Trophoblast cell (in vitro differentiated cells and primary cell): ENCODE measurements around the gene GPBP1L1.

ENCODE experiments used
- DNase-seq, 2 donors: peaks; one replicate each; pipeline ENCODE4 v3.0.0-alpha.2; 2016
- H2AFZ ChIP-seq: 2 replicates; pipeline ENCODE4 v1.6.1; 2013; ENCODE audit warnings: low read length, moderate library complexity, mild to moderate bottlenecking; ENCODE audit not compliant: insufficient read depth, poor library complexity
- H2AK5ac ChIP-seq: 2 replicates; pipeline ENCODE4 v1.6.1; 2013; ENCODE audit warnings: mild to moderate bottlenecking, low read length
- H2BK120ac ChIP-seq: 2 replicates; pipeline ENCODE4 v1.6.1; 2013; ENCODE audit warnings: low read length, mild to moderate bottlenecking, moderate library complexity; ENCODE audit not compliant: insufficient read depth, poor library complexity
- H2BK12ac ChIP-seq: 2 replicates; pipeline ENCODE4 v1.6.1; 2013; ENCODE audit warnings: mild to moderate bottlenecking, low read length, moderate library complexity
- H2BK5ac ChIP-seq: 2 replicates; pipeline ENCODE4 v1.6.1; 2013; ENCODE audit warnings: low read length, low read depth, moderate library complexity, mild to moderate bottlenecking; ENCODE audit not compliant: poor library complexity
- H3K14ac ChIP-seq: 2 replicates; pipeline ENCODE4 v1.6.1; 2013; ENCODE audit warnings: mild to moderate bottlenecking, low read length
- H3K18ac ChIP-seq: 2 replicates; pipeline ENCODE4 v1.6.1; 2013; ENCODE audit warnings: mild to moderate bottlenecking, low read length
- H3K23ac ChIP-seq: 2 replicates; pipeline ENCODE4 v1.6.1; 2013; ENCODE audit warnings: low read length
- H3K27ac ChIP-seq: 2 replicates; pipeline ENCODE4 v1.5.1; 2013; ENCODE audit warnings: low read depth, mild to moderate bottlenecking, inconsistent platforms, low read length, moderate library complexity
- H3K27me3 ChIP-seq: 2 replicates; pipeline ENCODE4 v1.6.1; 2013; ENCODE audit warnings: inconsistent platforms, mild to moderate bottlenecking, low read length, moderate library complexity; ENCODE audit not compliant: insufficient read depth
- H3K36me3 ChIP-seq, 2 experiments: 1 replicate in 1 of 2; 2 replicates in 1 of 2; pipeline ENCODE4 v1.6.1; 2013; ENCODE audit warnings: low read length in 2 of 2, mild to moderate bottlenecking in 2 of 2, moderate library complexity in 1 of 2; ENCODE audit not compliant: insufficient read depth in 2 of 2, control insufficient read depth in 1 of 2
- H3K4ac ChIP-seq: 2 replicates; pipeline ENCODE4 v1.6.1; 2013; ENCODE audit warnings: low read depth, mild to moderate bottlenecking, low read length, moderate library complexity
- H3K4me1 ChIP-seq, 2 experiments: 1 replicate in 1 of 2; 2 replicates in 1 of 2; pipeline ENCODE4 v1.6.1; 2013; ENCODE audit warnings: low read length in 2 of 2, mild to moderate bottlenecking in 2 of 2, moderate library complexity in 1 of 2; ENCODE audit not compliant: insufficient read depth in 2 of 2, control insufficient read depth in 1 of 2
- H3K4me2 ChIP-seq: 2 replicates; pipeline ENCODE4 v1.6.1; 2013; ENCODE audit warnings: inconsistent platforms, mild to moderate bottlenecking, low read length, moderate library complexity
- H3K4me3 ChIP-seq: 2 replicates; pipeline ENCODE4 v1.5.1; 2013; ENCODE audit warnings: mild to moderate bottlenecking, low read depth, low read length, inconsistent platforms
- H3K79me1 ChIP-seq: one replicate; pipeline ENCODE4 v1.6.1; 2013; ENCODE audit warnings: low read length
- H3K79me2 ChIP-seq: 2 replicates; pipeline ENCODE4 v1.6.1; 2013; ENCODE audit warnings: low read length, mild to moderate bottlenecking; ENCODE audit not compliant: control insufficient read depth, insufficient read depth, poor library complexity
- H3K9ac ChIP-seq: 2 replicates; pipeline ENCODE4 v1.6.1; 2013; ENCODE audit warnings: mild to moderate bottlenecking, low read length
- H3K9me3 ChIP-seq: 2 replicates; pipeline ENCODE4 v1.6.1; 2013; ENCODE audit warnings: low read depth, mild to moderate bottlenecking, control low read depth, inconsistent platforms, low read length; ENCODE audit not compliant: insufficient read depth
- H4K12ac ChIP-seq: 2 replicates; pipeline ENCODE4 v1.6.1; 2013; ENCODE audit warnings: low read depth, mild to moderate bottlenecking, low read length, moderate library complexity
- H4K8ac ChIP-seq: 2 replicates; pipeline ENCODE4 v1.6.1; 2013; ENCODE audit warnings: low read depth, mild to moderate bottlenecking, low read length, moderate library complexity
- H4K91ac ChIP-seq: one replicate; pipeline ENCODE4 v1.6.1; 2013; ENCODE audit warnings: low read depth, mild to moderate bottlenecking, low read length, moderate library complexity
- WGBS: extraction: QIAGEN DNeasy Blood & Tissue Kit; methylation state at CpG from one replicate; pipeline ENCODE4 v1.1.7; 2013; ENCODE audit warnings: missing lambda C conversion rate; ENCODE audit not compliant: insufficient read length, insufficient coverage; ENCODE audit errors: extremely low coverage; 5-methylcytosine and 5-hydroxymethylcytosine counted together

GPBP1L1 gene

GRCh38 chr1:45647248-45648021 is 38.9 kb downstream of the GPBP1L1 start:
- WGBS: no CpG with 5 or more reads among the region's 9 CpGs

DNA sequence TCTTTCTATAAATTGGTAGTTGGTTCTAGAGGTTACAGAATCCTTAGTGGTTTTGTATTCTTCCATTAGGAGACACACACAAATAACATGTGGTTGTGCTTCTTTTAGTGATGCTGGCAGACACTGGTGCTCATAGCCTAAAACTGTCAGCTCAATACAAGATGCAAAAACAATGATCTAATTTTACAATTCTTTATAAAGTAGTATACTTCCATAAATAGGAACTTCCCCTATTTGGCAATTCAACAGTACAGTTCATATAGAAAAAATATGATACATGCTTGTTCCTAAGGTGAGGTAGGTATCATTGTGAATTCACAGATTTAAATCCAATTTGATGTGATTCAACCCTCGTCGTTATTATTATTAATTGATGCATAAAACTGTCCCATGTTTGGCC is 41.7 kb downstream of the GPBP1L1 start:
- no peak overlapping the region for H3K9ac ChIP-seq
- H3K27me3 ChIP-seq: no peaks in the 10 kb centered on the region
- no peak overlapping the region for H3K4ac ChIP-seq
- H4K12ac ChIP-seq: no peak overlapping the region
- peaks cover 2% of the 10 kb centered on the region for H3K79me1 ChIP-seq
- H3K23ac ChIP-seq: no peak overlapping the region
- no peak overlapping the region for H3K4me2 ChIP-seq
- no peaks in the 10 kb centered on the region for H3K79me2 ChIP-seq
- H3K9me3 ChIP-seq: no peaks in the 10 kb centered on the region
- no peak overlapping the region for H4K91ac ChIP-seq
- no peak overlapping the region for H4K8ac ChIP-seq
- no peak overlapping the region for H3K27ac ChIP-seq
- H2BK5ac ChIP-seq: no peak overlapping the region
- no peak overlapping the region for H3K4me3 ChIP-seq
- H2BK120ac ChIP-seq: no peak overlapping the region
- no peak overlapping the region for H2AK5ac ChIP-seq
- H2BK12ac ChIP-seq: no peak overlapping the region
- peaks cover 19 to 36% of the 10 kb centered on the region in 2 experiments for H3K36me3 ChIP-seq
- peaks cover 5 to 6% of the 10 kb centered on the region in 2 experiments for H3K4me1 ChIP-seq
- H2AFZ ChIP-seq: no peak overlapping the region
- WGBS: no CpG with 5 or more reads among the region's 2 CpGs
- H3K18ac ChIP-seq: no peak overlapping the region
- no peak for DNase-seq
- no peak overlapping the region for H3K14ac ChIP-seq

More at GRCh38 chr1:45647248-45648021, 38.9 kb downstream of the GPBP1L1 start:
- peak overlapping the region; percentile 28 for H3K14ac ChIP-seq
- no peak overlapping the region for H3K4me3 ChIP-seq
- H3K9ac ChIP-seq: no peak overlapping the region
- H3K23ac ChIP-seq: no peak overlapping the region
- peak overlapping the region; percentile 11 for H2BK120ac ChIP-seq
- peak overlapping the region; percentile 54 for H4K8ac ChIP-seq
- no peaks in the 10 kb centered on the region for H3K79me2 ChIP-seq
- no peaks in the 10 kb centered on the region for H3K27me3 ChIP-seq
- H3K9me3 ChIP-seq: no peaks in the 10 kb centered on the region
- peak overlapping the region; percentile 35 for H3K4me2 ChIP-seq
- H3K4ac ChIP-seq: no peak overlapping the region
- H3K4me1 ChIP-seq: peaks cover 5 to 6% of the 10 kb centered on the region in 2 experiments
- H3K36me3 ChIP-seq: peaks cover 12 to 25% of the 10 kb centered on the region in 2 experiments
- DNase-seq: no peak
- H2AK5ac ChIP-seq: no peak overlapping the region
- no peak overlapping the region for H4K91ac ChIP-seq
- H3K27ac ChIP-seq: peak overlapping the region; percentile 55
- H2BK5ac ChIP-seq: peak overlapping the region; percentile 46
- peak overlapping the region; percentile 67 for H3K18ac ChIP-seq
- peak overlapping the region; percentile 8 for H2BK12ac ChIP-seq
- H4K12ac ChIP-seq: peak overlapping the region; percentile 31
- H2AFZ ChIP-seq: no peak overlapping the region
- peaks cover 2% of the 10 kb centered on the region for H3K79me1 ChIP-seq

- no peak overlapping the region for H3K27ac ChIP-seq
These were observed 42.4 kb downstream of the GPBP1L1 start for GRCh38 chr1:45643978-45644377.

GRCh38 chr1:45643321-45643720 is 43.0 kb downstream of the GPBP1L1 start:
- peaks cover 24 to 40% of the 10 kb centered on the region in 2 experiments for H3K36me3 ChIP-seq
- no peak overlapping the region for H3K23ac ChIP-seq
- no peak overlapping the region for H2AFZ ChIP-seq
- no peak overlapping the region for H2AK5ac ChIP-seq
- no peaks in the 10 kb centered on the region for H3K9me3 ChIP-seq
- WGBS: no CpG with 5 or more reads among the region's 5 CpGs
- H4K8ac ChIP-seq: no peak overlapping the region
- peaks cover 5 to 6% of the 10 kb centered on the region in 2 experiments for H3K4me1 ChIP-seq
- H3K4me2 ChIP-seq: no peak overlapping the region
- H3K18ac ChIP-seq: no peak overlapping the region
- no peak overlapping the region for H2BK120ac ChIP-seq
- DNase-seq: no peak
- H3K4ac ChIP-seq: no peak overlapping the region
- H3K27me3 ChIP-seq: no peaks in the 10 kb centered on the region
- no peak overlapping the region for H2BK5ac ChIP-seq
- H3K4me3 ChIP-seq: no peak overlapping the region
- H3K14ac ChIP-seq: no peak overlapping the region
- no peaks in the 10 kb centered on the region for H3K79me2 ChIP-seq
- peaks cover 2% of the 10 kb centered on the region for H3K79me1 ChIP-seq
- H2BK12ac ChIP-seq: no peak overlapping the region
- no peak overlapping the region for H3K9ac ChIP-seq
- H4K91ac ChIP-seq: no peak overlapping the region
- no peak overlapping the region for H3K27ac ChIP-seq
- H4K12ac ChIP-seq: no peak overlapping the region

More at GRCh38 chr1:45643978-45644377, 42.4 kb downstream of the GPBP1L1 start:
- peaks cover 24 to 38% of the 10 kb centered on the region in 2 experiments for H3K36me3 ChIP-seq
- no peak overlapping the region for H2BK12ac ChIP-seq
- H2AFZ ChIP-seq: no peak overlapping the region
- no peak overlapping the region for H2BK5ac ChIP-seq
- no peaks in the 10 kb centered on the region for H3K27me3 ChIP-seq
- H3K4ac ChIP-seq: no peak overlapping the region
- no peak overlapping the region for H3K14ac ChIP-seq
- H3K4me3 ChIP-seq: no peak overlapping the region
- H2AK5ac ChIP-seq: no peak overlapping the region
- no peaks in the 10 kb centered on the region for H3K79me2 ChIP-seq
- no peak overlapping the region for H4K12ac ChIP-seq
- peaks cover 5 to 6% of the 10 kb centered on the region in 2 experiments for H3K4me1 ChIP-seq
- peaks cover 2% of the 10 kb centered on the region for H3K79me1 ChIP-seq
- H3K9ac ChIP-seq: no peak overlapping the region
- no peak overlapping the region for H3K23ac ChIP-seq
- no peaks in the 10 kb centered on the region for H3K9me3 ChIP-seq
- no peak overlapping the region for H4K91ac ChIP-seq
- peak in 1 of 2 donors; percentile 43 for DNase-seq
- no peak overlapping the region for H4K8ac ChIP-seq
- no peak overlapping the region for H3K4me2 ChIP-seq
- no peak overlapping the region for H2BK120ac ChIP-seq
- no peak overlapping the region for H3K18ac ChIP-seq
